PC-9 (cell line): Measurements from ENCODE around the gene NRROS. TPM values are rescaled to one million over a fixed set of nuclear protein-coding genes. Genes with fewer than 3 reads are reported as not detected.

ENCODE experiments used
- BruUV-seq: library from RNA; stranded (reverse); fragments of 400-500 nt; replicated peaks from 2 replicates; lab custom pipeline; 2021; lab: Mats Ljungman, UMichigan
- CTCF ChIA-PET: fragments of 300-600 bp; sonication (Branson Sonifier 250); formaldehyde crosslinking; loops from one replicate; lab custom pipeline; 2022; ENCODE audit warnings: antibody characterized with exemption; lab: Charles Lee
- POLR2A ChIA-PET: fragments of 300-600 bp; sonication (Branson Sonifier 250); formaldehyde crosslinking; loops from one replicate; lab custom pipeline; 2022; ENCODE audit warnings: antibody characterized with exemption; ENCODE audit not compliant: unreplicated experiment; lab: Charles Lee
- DNase-seq, 2 experiments: peaks; one replicate each; pipeline versions ENCODE4 v3.0.0 to v3.0.0-alpha.2; 2015 to 2022; ENCODE audit warnings: mixed read lengths in 1 of 2
- H2AFZ ChIP-seq: fragments of 200-600 bp; sonication (generic); 2 replicates; pipeline ENCODE4 v1.8.1; 2017; ENCODE audit warnings: antibody characterized with exemption
- H3F3A ChIP-seq: fragments of 200-600 bp; sonication (generic); 2 replicates; pipeline ENCODE4 v1.8.1; 2017; ENCODE audit warnings: antibody characterized with exemption, mild to moderate bottlenecking, low read depth; ENCODE audit not compliant: insufficient read depth
- H3K27ac ChIP-seq: fragments of 200-600 bp; sonication (generic); 2 replicates; pipeline ENCODE4 v1.6.1; 2016; ENCODE audit warnings: mixed run types
- H3K27me3 ChIP-seq: fragments of 200-600 bp; sonication (generic); 2 replicates; pipeline ENCODE4 v1.6.1; 2016; ENCODE audit warnings: low read depth, mixed run types; ENCODE audit not compliant: insufficient read depth
- H3K36me3 ChIP-seq: fragments of 200-600 bp; sonication (generic); 2 replicates; pipeline ENCODE4 v1.6.1; 2016; ENCODE audit warnings: low read depth, mixed run types
- H3K4me1 ChIP-seq: fragments of 200-600 bp; sonication (generic); replicated peaks from 2 replicates; pipeline ENCODE4 v1.6.1; 2016; ENCODE audit warnings: mixed run types; ENCODE audit not compliant: insufficient read depth
- H3K4me2 ChIP-seq: fragments of 200-600 bp; sonication (generic); 2 replicates; pipeline ENCODE4 v1.6.1; 2017; ENCODE audit warnings: mixed run types
- H3K4me3 ChIP-seq: fragments of 200-600 bp; sonication (generic); 2 replicates; pipeline ENCODE4 v1.6.1; 2016; ENCODE audit warnings: mixed run types
- H3K79me2 ChIP-seq: fragments of 200-600 bp; sonication (generic); 2 replicates; pipeline ENCODE4 v1.6.1; 2017; ENCODE audit warnings: low read depth, mixed run types
- H3K9me2 ChIP-seq: fragments of 200-600 bp; sonication (generic); 2 replicates; pipeline ENCODE4 v1.8.1; 2017; ENCODE audit warnings: mild to moderate bottlenecking; ENCODE audit not compliant: insufficient read depth
- H3K9me3 ChIP-seq: fragments of 200-600 bp; sonication (generic); 2 replicates; pipeline ENCODE4 v1.8.1; 2016; ENCODE audit warnings: low read depth; ENCODE audit not compliant: insufficient read depth
- H4K20me1 ChIP-seq: fragments of 200-600 bp; sonication (generic); 2 replicates; pipeline ENCODE4 v1.8.1; 2017; ENCODE audit not compliant: insufficient read depth
- CTCF ChIP-seq: fragments of 200-600 bp; sonication (generic); conservative IDR thresholded peaks from 2 replicates; pipeline ENCODE4 v1.6.1; 2017; ENCODE audit warnings: mixed run types, antibody characterized with exemption, mild to moderate bottlenecking, moderate library complexity
- EZH2 ChIP-seq: fragments of 200-600 bp; sonication (generic); IDR thresholded peaks from 2 replicates; pipeline ENCODE4 v1.8.0; 2017; ENCODE audit warnings: antibody characterized with exemption, low read depth
- intact Hi-C: fragments of 100-400 bp; cut with micrococcal nuclease; formaldehyde crosslinking; loops from one replicate; pipeline ENCODE4 v1.10.0; 2022; ENCODE audit not compliant: unreplicated experiment
- total RNA-seq: library from RNA; stranded (reverse); gene quantifications from 2 replicates; pipeline ENCODE4 v1.2.3, GENCODE V29; 2021

Gene NRROS
- total RNA-seq, 1 experiment from 2014 or later: 2.2 TPM

DNA sequence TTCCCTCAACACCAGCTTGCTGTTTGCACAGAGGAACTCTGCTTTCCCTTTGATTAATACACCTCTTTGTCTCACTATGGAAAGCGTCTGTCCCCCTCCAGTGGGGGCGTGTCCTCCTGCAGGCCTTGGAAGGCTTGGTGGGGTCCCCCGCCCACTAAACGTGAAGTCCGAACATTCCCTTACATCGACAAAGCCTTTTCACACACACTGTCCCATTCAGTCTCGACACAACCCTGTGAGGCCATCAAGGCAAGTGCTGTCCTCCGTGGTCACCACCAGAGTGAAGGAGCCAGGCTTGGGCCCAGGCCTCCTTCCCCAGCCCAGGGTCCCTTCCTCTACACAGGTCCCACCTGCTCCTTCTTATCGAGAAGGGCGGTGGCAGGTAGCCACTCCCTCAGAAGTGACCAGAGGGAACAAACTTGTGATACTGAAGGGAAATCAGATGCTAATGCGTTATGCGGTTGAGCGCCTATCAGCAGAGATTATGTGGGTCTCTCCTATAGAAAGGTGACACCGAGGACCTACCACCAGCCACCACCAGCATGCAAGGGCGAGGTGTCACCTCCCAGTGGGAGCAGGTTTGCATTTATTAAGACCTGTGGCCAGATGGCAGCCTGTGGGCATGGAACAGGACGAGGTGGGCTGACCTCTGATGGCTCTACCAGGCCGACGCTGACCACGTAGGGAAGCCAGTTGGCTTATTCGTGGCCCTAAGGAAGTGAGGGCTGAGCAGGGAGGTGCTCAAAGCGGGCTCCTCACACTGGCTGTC lies 6.6 kb downstream of the NRROS start:
- Histone ChIP-seq H3K4me3 (no peak overlapping the region), H3K27ac (no peak overlapping the region), H3K9me2 (no peaks in the 10 kb centered on the region), H3K79me2 (no peaks in the 10 kb centered on the region), H3F3A (peaks cover 10% of the 10 kb centered on the region), H3K36me3 (no peaks in the 10 kb centered on the region), H3K27me3 (no peaks in the 10 kb centered on the region), H3K4me1 (peaks cover 13% of the 10 kb centered on the region), H3K4me2 (no peak overlapping the region), H4K20me1 (no peaks in the 10 kb centered on the region), H2AFZ (no peak overlapping the region), H3K9me3 (no peaks in the 10 kb centered on the region)
- intact Hi-C loops: no loop called here
- POLR2A ChIA-PET: no interaction called here
- BruUV-seq: no TSS peak
- CTCF ChIA-PET: no interaction called here
- DNase-seq: no peak
- TF ChIP-seq EZH2: no peak
- no peak for TF ChIP-seq CTCF

- BruUV-seq: no TSS peak
- H3K27me3 ChIP-seq: no peaks in the 10 kb centered on the region
- ChIA-PET POLR2A (no interaction called here), CTCF (no interaction called here)
- H3K9me2 ChIP-seq: no peaks in the 10 kb centered on the region
- H3F3A ChIP-seq: peaks cover 17% of the 10 kb centered on the region
- no peak overlapping the region for H3K4me2 ChIP-seq
- peaks cover 20% of the 10 kb centered on the region for H3K4me1 ChIP-seq
- no peaks in the 10 kb centered on the region for H3K79me2 ChIP-seq
- no peak overlapping the region for H3K4me3 ChIP-seq
- H3K36me3 ChIP-seq: no peaks in the 10 kb centered on the region
- no peak overlapping the region for H2AFZ ChIP-seq
- no peak overlapping the region for H3K27ac ChIP-seq
- H4K20me1 ChIP-seq: no peaks in the 10 kb centered on the region
- intact Hi-C loops: no loop called here
- DNase-seq: no peak
- no peaks in the 10 kb centered on the region for H3K9me3 ChIP-seq
- TF ChIP-seq CTCF (no peak), EZH2 (no peak)
These were observed 7.2 kb downstream of the NRROS start for GRCh38 chr3:196646666-196647216.

GRCh38 chr3:196650740-196651311 lies 11.3 kb downstream of the NRROS start:
- Histone ChIP-seq H3K79me2 (no peaks in the 10 kb centered on the region), H3K36me3 (no peaks in the 10 kb centered on the region), H3K9me3 (no peaks in the 10 kb centered on the region), H4K20me1 (no peaks in the 10 kb centered on the region), H3K27ac (peak overlapping the region; percentile 70), H3K4me1 (peaks cover 25% of the 10 kb centered on the region), H3K4me3 (no peak overlapping the region), H2AFZ (no peak overlapping the region), H3K27me3 (no peaks in the 10 kb centered on the region), H3K9me2 (no peaks in the 10 kb centered on the region), H3F3A (peaks cover 27% of the 10 kb centered on the region), H3K4me2 (peak overlapping the region; percentile 50)
- TF ChIP-seq CTCF (no peak), EZH2 (no peak)
- DNase-seq: peak; percentile 74 to 95
- intact Hi-C loops: no loop called here
- POLR2A ChIA-PET: interaction anchor here (0.5 to 0.8 kb wide), 5 partner anchors 15 to 554 kb away, joined by 3 to 8 read pairs (median 4); partner anchors contain the start of genes FBXO45 and WDR53
- BruUV-seq: no TSS peak
- CTCF ChIA-PET: interaction anchor here (0.7 to 1.0 kb wide), 2 partner anchors 19 to 41 kb away, joined by 3 to 7 read pairs; no protein-coding TSS in a partner anchor
